Psoas muscle (tissue), 8 donors: ENCODE data around the gene HNRNPUL1. TPM values are rescaled to one million over a fixed set of nuclear protein-coding genes. Genes with fewer than 3 reads are reported as not detected.

ENCODE experiments used
- ATAC-seq, 4 donors: fragments of 200-7000 bp; cut with Tn5 transposase; one replicate each; pipeline ENCODE4 v1.9.1; 2020; ENCODE audit warnings: moderate library complexity in 3 of 4, mild to moderate bottlenecking in 2 of 4
- DNase-seq, 2 donors: peaks; one replicate each; pipeline ENCODE4 v3.0.0-alpha.2; 2020
- H3K27ac ChIP-seq: fragments of 200-600 bp; one replicate; pipeline ENCODE4 v1.8.0; 2022
- H3K27me3 ChIP-seq, 3 donors: fragments of 200-600 bp in 1 of 3; one replicate each; pipeline versions ENCODE4 v1.6.1 to v1.8.0; 2013 to 2022; ENCODE audit warnings: low read length in 2 of 3, mild to moderate bottlenecking in 2 of 3, moderate library complexity in 1 of 3; ENCODE audit not compliant: insufficient read depth in 3 of 3
- H3K36me3 ChIP-seq, 2 donors: fragments of 200-600 bp in 1 of 2; one replicate each; pipeline versions ENCODE4 v1.6.1 to v1.8.0; 2013 to 2022; ENCODE audit warnings: low read depth in 1 of 2, mild to moderate bottlenecking in 1 of 2, moderate library complexity in 1 of 2; ENCODE audit not compliant: insufficient read depth in 1 of 2
- H3K4me1 ChIP-seq: fragments of 200-600 bp; one replicate; pipeline ENCODE4 v1.8.0; 2022
- H3K4me3 ChIP-seq: fragments of 200-600 bp; one replicate; pipeline ENCODE4 v1.8.0; 2022; ENCODE audit warnings: mild to moderate bottlenecking
- H3K9me3 ChIP-seq: fragments of 200-600 bp; one replicate; pipeline ENCODE4 v1.8.0; 2022
- CTCF ChIP-seq: fragments of 200-600 bp; IDR thresholded peaks from one replicate; pipeline ENCODE4 v1.8.0; 2022; ENCODE audit warnings: antibody characterized with exemption
- WGBS, 3 donors: extraction: QIAGEN DNeasy Blood & Tissue Kit; methylation state at CpG; one replicate each; pipeline versions ENCODE4 v1.1.6 to v1.1.7; 2013; 5-methylcytosine and 5-hydroxymethylcytosine counted together
- intact Hi-C, 2 donors: fragments of 100-400 bp; cut with DNase I; formaldehyde crosslinking; loops; one replicate each; pipeline versions ENCODE4 v1.11.0 to v1.14.2; 2022
- polyA plus RNA-seq, 3 donors: library from polyadenylated mRNA; stranded (reverse); fragments of 200-250 nt; gene quantifications; one replicate each; pipeline ENCODE4 v1.2.3, GENCODE V29; 2013
- total RNA-seq, 4 donors: library from RNA; stranded (reverse); fragmentation: NEBNext Ultra II Directional in 2 of 4; extraction: Animal tissue kit (Norgen Biotek cat#: 25700) in 2 of 4; gene quantifications; one replicate each; pipeline versions ENCODE4 v1.2.1 to v1.2.4, GENCODE V29; 2021 to 2023
- donor health status: healthy with polysubstance abuse.
- donor health status: DM: no; HTN: no; CAD: no; lungs with moderate emphysema.
- donor health status: Bipolar disorder and iron deficiency.
- donor health status: healthy.
- donor health status: DM: yes; HTN: yes; CAD: no.
- donor health status: DM: no; HTN: no; CAD: no.
- donor health status: DM: no; HTN: no; CAD: no.
- donor health status: DM: yes; HTN: yes; CAD: no.

The HNRNPUL1 gene
- total and polyA plus RNA-seq, 7 donors: 54.3 to 129 (median 82.3) TPM

GRCh38 chr19:41325947-41326706 is 62.0 kb downstream of the HNRNPUL1 start:
- no peaks in the 10 kb centered on the region for H3K9me3 ChIP-seq
- H3K27me3 ChIP-seq: no peaks in the 10 kb centered on the region
- WGBS, 3 donors: 20 to 21% (median 21%) methylated on average over 21 to 30 of the region's 30 CpGs
- H3K27ac ChIP-seq: peak overlapping the region; percentile 72
- intact Hi-C loops: no loop called here
- ATAC-seq: peak; percentile 18 to 36 (median 24)
- H3K4me3 ChIP-seq: peak overlapping the region; percentile 53
- no peak for TF ChIP-seq CTCF
- no peak for DNase-seq
- peaks cover 0 to 13% of the 10 kb centered on the region in 2 donors for H3K36me3 ChIP-seq
- peaks cover 59% of the 10 kb centered on the region for H3K4me1 ChIP-seq

DNA sequence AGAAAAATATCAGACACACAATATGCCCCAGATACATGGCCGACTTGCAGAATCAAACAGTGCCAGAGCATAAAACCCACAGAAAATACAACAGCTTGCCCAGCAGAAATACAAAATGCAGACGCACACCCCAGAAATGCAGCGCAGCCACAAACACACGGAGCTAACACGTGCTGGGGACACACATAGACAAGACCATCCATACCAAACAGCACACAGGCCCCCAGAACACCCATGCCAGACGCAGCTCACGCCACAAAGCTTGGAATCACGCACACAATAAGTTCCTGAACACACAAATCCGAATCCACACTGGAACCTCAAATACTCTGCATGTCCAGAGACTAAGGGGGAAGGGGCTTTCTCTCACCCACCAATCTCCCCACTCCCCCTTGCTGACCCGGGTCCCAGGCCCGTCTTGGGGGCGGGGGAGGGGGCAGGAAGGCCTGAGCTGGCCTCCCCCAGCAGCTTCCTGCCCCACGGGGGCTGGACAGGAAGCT is 63.0 kb downstream of the HNRNPUL1 start:
- peaks cover 0 to 9% of the 10 kb centered on the region in 2 donors for H3K36me3 ChIP-seq
- intact Hi-C loops: no loop called here
- peak overlapping the region; percentile 72 for H3K27ac ChIP-seq
- peak overlapping the region; percentile 53 for H3K4me3 ChIP-seq
- ATAC-seq (peak in 1 of 4 donors; percentile 1), DNase-seq (no peak)
- WGBS, 3 donors: 36 to 40% (median 37%) methylated on average over 13 of the region's 13 CpGs
- no peak for TF ChIP-seq CTCF
- peaks cover 53% of the 10 kb centered on the region for H3K4me1 ChIP-seq
- no peaks in the 10 kb centered on the region for H3K27me3 ChIP-seq
- no peaks in the 10 kb centered on the region for H3K9me3 ChIP-seq

- peak overlapping the region; percentile 53 for H3K4me3 ChIP-seq
- H3K4me1 ChIP-seq: peaks cover 52% of the 10 kb centered on the region
- DNase-seq (peak; percentile 82 to 85), ATAC-seq (peak; percentile 54 to 72 (median 64))
- no peak for TF ChIP-seq CTCF
- peak overlapping the region; percentile 72 for H3K27ac ChIP-seq
- intact Hi-C loops: no loop called here
- 16 to 20% (median 18%) methylated on average over 19 to 33 of the region's 33 CpGs for WGBS, 3 donors
- no peaks in the 10 kb centered on the region for H3K27me3 ChIP-seq
- peaks cover 0 to 3% of the 10 kb centered on the region in 2 donors for H3K36me3 ChIP-seq
- no peaks in the 10 kb centered on the region for H3K9me3 ChIP-seq
These were observed 63.5 kb downstream of the HNRNPUL1 start for GRCh38 chr19:41327576-41328156.

DNA sequence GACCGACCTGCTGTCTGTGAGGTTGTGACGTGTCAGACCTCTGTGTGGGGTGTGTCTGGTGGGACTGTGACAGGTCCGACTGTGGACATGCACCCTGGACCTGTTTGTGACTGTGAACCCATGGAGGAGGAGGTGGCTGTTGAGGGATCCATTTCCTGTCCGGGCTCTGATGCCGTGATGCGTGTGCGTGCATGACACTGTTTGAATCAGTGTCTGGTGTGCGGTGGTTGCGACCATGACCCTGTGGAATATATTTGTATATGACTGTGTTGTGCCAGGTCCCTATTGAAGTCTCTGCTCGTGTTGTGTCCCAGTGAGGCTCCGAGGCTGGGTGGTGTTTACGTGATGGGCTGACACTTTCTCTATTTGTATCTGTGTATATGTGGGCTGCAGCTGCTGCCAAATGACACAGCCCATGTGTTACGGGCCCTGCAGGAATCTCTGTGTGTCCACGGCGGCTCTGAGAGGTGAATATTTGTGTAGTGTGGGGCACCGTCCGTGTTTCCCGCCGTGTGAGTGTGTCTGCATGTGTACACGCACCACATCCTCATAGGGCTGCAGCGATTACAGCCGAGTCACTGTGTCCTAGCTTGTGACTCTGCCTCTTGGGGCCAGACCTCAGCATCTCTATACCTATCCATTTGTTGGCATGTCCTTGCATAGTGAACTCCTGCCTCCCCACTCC is 64.1 kb downstream of the HNRNPUL1 start:
- no peak for DNase-seq
- peak overlapping the region; percentile 72 for H3K27ac ChIP-seq
- whole genome bisulfite sequencing, 3 donors: 58 to 69% (median 60%) methylated on average over 22 of the region's 22 CpGs
- no peaks in the 10 kb centered on the region for H3K36me3 ChIP-seq
- no peaks in the 10 kb centered on the region for H3K27me3 ChIP-seq
- intact Hi-C loops: no loop called here
- ATAC-seq: no peak
- H3K4me1 ChIP-seq: peaks cover 52% of the 10 kb centered on the region
- peak overlapping the region; percentile 53 for H3K4me3 ChIP-seq
- no peaks in the 10 kb centered on the region for H3K9me3 ChIP-seq
- TF ChIP-seq CTCF: no peak
